ENCODE measurements around the gene AVEN. TPM values are rescaled to one million over a fixed set of nuclear protein-coding genes. Genes with fewer than 3 reads are reported as not detected.

The AVEN gene
- total RNA-seq, 1 donor from 2014 or later: 11.5 TPM

GRCh38 chr15:33955945-33956344 lies 83.1 kb downstream of the AVEN start:
- Histone ChIP-seq H3K9me3 (no peaks in the 10 kb centered on the region), H3K36me3 (no peaks in the 10 kb centered on the region), H3K4me1 (no peaks in the 10 kb centered on the region), H3K4me3 (no peak overlapping the region), H3K27me3 (no peaks in the 10 kb centered on the region), H3K27ac (no peak overlapping the region)
- no peak for TF ChIP-seq CTCF (IDR thresholded peaks at IDR 0.05)
- ATAC-seq: no peak
- intact Hi-C loops (cut with DNase I): no loop called here
- no peak for DNase-seq

GRCh38 chr15:33946152-33946551 lies 92.9 kb downstream of the AVEN start:
- no peak overlapping the region for H3K4me3 ChIP-seq
- DNase-seq (no peak), ATAC-seq (no peak)
- H3K27ac ChIP-seq: no peak overlapping the region
- H3K36me3 ChIP-seq: no peaks in the 10 kb centered on the region
- no peaks in the 10 kb centered on the region for H3K9me3 ChIP-seq
- H3K4me1 ChIP-seq: no peaks in the 10 kb centered on the region
- TF ChIP-seq CTCF (IDR thresholded peaks at IDR 0.05): no peak
- intact Hi-C loops (cut with DNase I): no loop called here
- no peaks in the 10 kb centered on the region for H3K27me3 ChIP-seq

- H3K36me3 ChIP-seq: no peaks in the 10 kb centered on the region
These were observed 97.5 kb downstream of the AVEN start for GRCh38 chr15:33941279-33942063.

GRCh38 chr15:33934921-33935320 lies 104.1 kb downstream of the AVEN start:
- H3K4me1 ChIP-seq: no peaks in the 10 kb centered on the region
- H3K27me3 ChIP-seq: no peaks in the 10 kb centered on the region
- H3K4me3 ChIP-seq: no peak overlapping the region
- no peak for TF ChIP-seq CTCF (IDR thresholded peaks at IDR 0.05)
- intact Hi-C loops (cut with DNase I): no loop called here
- no peak overlapping the region for H3K27ac ChIP-seq
- H3K9me3 ChIP-seq: no peaks in the 10 kb centered on the region
- DNase-seq (no peak), ATAC-seq (no peak)
- H3K36me3 ChIP-seq: no peaks in the 10 kb centered on the region

More at GRCh38 chr15:33941279-33942063, 97.5 kb downstream of the AVEN start:
- DNase-seq (no peak), ATAC-seq (peak; percentile 76)
- Histone ChIP-seq H3K4me3 (no peak overlapping the region), H3K27me3 (no peaks in the 10 kb centered on the region), H3K9me3 (no peaks in the 10 kb centered on the region), H3K4me1 (no peaks in the 10 kb centered on the region), H3K27ac (no peak overlapping the region)
- TF ChIP-seq CTCF (IDR thresholded peaks at IDR 0.05): no peak
- intact Hi-C loops (cut with DNase I): no loop called here

GRCh38 chr15:33934396-33934795 lies 104.6 kb downstream of the AVEN start:
- no peaks in the 10 kb centered on the region for H3K27me3 ChIP-seq
- TF ChIP-seq CTCF (IDR thresholded peaks at IDR 0.05): no peak
- H3K4me1 ChIP-seq: no peaks in the 10 kb centered on the region
- H3K36me3 ChIP-seq: no peaks in the 10 kb centered on the region
- H3K9me3 ChIP-seq: no peaks in the 10 kb centered on the region
- intact Hi-C loops (cut with DNase I): no loop called here
- no peak overlapping the region for H3K4me3 ChIP-seq
- DNase-seq (no peak), ATAC-seq (peak; percentile 53)
- no peak overlapping the region for H3K27ac ChIP-seq
